Measurements from ENCODE around the gene CEP57.

Gene CEP57

GRCh38 chr11:95790123-95790932 is at the start of gene CEP57:
TSS of gene CEP57 (plus strand) at chr11:95790498. CDS start at chr11:95790699, 201 bp downstream.
- peak; percentile 93 for DNase-seq

DNA sequence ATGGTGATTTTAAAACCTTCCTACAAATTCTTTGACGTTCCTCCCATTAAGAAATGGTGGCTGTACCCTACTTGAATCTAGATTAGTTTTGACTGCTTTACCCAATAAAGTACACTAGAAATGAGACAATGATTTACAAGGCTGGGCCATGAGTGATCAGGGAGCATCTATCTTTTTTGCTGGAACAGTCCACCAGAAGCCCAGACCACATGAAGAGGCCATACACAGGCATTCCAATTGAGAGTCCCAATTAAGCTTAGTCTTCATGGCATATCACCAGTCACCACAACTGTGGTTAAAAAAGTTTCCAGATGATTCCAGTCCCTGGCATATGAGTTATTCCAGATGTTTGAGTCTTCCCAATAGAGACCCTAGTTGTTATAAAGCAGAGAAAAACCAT is 40.2 kb upstream of the CEP57 start:
- DNase-seq: no peak

DNA sequence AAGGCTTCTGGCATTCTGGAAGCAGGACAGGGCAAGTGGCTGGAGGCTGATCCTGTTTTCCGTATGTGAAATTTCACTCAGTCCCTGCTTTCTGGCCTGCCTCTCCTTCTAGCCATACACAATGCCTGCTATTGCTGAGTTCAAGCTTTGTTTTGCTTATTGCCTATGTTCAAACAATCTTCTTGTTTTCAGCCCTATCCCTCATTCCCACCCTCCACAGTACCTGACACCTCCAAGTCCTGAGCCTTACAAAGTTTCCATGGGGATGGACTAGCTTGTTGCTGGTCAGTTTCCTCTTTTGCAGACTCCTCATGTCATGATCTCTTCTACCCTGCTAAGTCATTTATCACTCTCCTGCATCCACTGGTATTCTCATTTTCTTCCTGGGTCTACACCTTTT is 38.8 kb upstream of the CEP57 start:
- DNase-seq: no peak

- no peak for DNase-seq
Observed at GRCh38 chr11:95760941-95761340, 29.4 kb upstream of the CEP57 start.

DNA sequence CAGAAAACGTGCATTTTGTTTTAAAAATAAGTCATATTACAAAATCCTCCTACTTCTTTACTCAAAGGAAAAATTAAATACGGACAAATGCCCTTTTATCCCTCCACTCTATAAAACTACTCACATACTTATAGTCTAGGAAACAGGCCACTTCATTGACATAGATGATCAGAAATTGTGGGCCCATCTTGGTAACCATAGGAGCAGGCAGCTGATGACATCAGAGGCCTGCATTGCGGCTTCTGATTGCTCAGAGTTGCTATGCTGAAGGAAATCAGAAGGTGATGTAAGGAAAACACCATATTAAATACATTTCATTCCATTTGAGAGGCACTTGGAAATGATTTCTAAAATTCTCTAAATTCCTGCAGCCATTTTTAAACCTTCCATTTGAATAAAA is 27.8 kb upstream of the CEP57 start:
- no peak for DNase-seq

GRCh38 chr11:95764267-95764898 is 25.9 kb upstream of the CEP57 start:
- no peak for DNase-seq

DNA sequence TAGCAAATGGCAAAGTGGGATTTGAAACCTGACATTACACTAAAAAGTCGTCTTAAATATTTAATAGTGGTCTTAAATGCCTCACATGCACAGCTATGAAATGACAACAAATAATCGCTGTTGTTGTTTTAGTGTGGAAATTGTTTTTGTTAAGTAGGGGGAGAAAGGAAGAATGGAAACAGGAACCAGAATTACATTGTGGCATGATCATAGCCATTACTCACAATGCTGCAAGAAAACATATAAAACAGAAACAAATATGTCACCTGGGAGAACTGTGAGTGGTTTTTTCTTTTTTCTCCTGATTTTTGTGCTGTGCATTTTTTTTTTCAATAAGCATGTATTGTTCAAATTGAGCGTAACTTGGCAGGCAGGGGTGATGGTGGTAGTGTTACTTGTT is 23.6 kb upstream of the CEP57 start:
- no peak for DNase-seq

DNA sequence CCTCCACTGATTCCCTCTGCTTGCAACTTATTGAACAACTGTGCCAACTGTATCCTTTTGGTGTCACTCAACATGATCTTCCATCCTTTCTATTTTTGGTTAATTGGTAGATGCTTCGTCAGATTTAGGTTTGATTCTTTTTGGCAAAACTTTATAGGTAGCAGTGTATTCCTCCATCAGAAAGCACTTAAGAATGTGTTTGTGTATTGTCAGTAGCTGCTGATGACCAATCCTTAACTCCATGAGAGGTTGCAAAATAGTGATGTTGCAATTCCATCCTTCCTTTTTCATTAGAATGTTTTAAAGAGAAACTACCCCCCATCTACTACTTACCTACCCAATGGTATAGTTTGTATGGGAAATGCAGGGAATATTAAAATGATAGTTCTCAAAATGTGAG is 22.8 kb upstream of the CEP57 start:
- DNase-seq: no peak

- no peak for DNase-seq
Observed at GRCh38 chr11:95768521-95768920, 21.8 kb upstream of the CEP57 start.

DNA sequence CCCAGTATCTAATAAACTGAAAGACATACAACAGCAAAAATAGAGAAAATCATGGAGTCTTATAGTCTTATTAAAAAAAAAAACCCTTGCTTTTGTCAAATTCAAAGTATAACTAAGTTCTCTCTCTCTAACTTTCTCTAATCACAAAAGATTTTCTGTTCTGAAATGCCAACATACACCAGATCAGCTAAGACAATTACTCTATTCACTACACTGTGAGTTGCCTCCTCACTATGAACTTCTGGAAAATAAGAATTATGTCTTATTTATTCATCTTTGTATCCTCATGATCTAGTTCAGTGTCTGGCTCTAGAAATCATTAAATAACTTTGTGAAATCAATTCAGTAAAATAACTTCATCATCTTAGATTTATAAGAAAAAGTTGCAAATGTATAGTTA is 13.4 kb upstream of the CEP57 start:
- DNase-seq: no peak

DNA sequence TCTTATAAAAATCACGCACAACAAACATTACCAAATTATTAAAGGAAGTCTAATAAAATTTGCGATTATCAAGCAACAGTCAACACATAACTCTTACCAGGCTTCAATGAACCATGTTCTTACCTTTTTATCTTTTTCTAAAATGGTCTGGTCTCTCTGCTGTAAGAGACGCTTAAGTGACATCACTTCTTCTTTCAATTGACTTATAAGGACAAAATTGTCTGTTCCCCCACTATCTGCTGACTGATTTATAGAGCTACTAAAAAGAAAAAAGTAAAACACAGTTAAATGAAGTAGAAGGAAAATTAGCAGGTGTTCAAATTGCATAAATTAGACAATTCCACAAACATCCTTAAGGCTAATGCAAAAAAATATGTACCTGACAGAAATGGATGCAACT is 11.6 kb upstream of the CEP57 start:
- no peak for DNase-seq

GRCh38 chr11:95780544-95780943 is 9.8 kb upstream of the CEP57 start:
- no peak for DNase-seq

GRCh38 chr11:95788921-95789505 is 1.3 kb upstream of the CEP57 start:
- DNase-seq: peak; percentile 18

DNA sequence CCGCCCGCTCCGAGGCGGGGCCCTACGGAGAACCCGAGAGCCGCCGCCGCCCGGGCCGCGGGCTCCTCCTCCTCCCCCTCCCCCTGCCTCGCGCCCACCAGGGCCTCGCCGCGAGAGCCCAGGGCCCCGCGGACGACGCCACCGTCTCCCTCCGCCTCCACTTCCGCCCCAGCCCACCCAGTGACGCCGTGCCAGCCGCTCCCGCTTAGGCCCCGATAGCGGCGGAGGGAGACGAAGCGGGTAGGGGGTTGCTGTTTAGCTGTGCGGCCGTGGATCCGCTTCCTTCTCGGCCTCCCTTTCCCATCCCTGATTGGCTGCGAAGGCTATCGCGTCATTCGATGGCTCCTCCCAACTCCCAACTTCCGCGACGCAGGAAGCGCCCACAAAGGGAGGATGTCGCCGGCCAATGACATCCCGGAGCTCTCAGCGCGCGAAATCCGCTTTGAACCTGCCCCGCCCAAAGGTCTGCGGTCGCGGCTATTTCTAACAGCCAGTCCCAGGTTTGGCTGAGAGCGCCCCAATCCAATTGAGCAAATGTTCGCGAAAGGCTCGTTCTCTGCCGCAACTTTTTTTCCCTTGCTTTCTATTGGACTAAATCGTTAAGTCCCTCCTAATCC is 684 bp upstream of the CEP57 start, which contains the start of gene FAM76B:
TSS of gene FAM76B (minus strand) at position 277 of the 617 bp plus-strand sequence. CDS start 304 bp downstream, outside the sequence.
- peak; percentile 99 for DNase-seq

GRCh38 chr11:95790933-95791708 is 823 bp downstream of the CEP57 start:
- DNase-seq: peak; percentile 46

GRCh38 chr11:95791709-95792033 is 1.4 kb downstream of the CEP57 start:
- DNase-seq: no peak

GRCh38 chr11:95792200-95792599 is 1.9 kb downstream of the CEP57 start:
- DNase-seq: no peak

- no peak for DNase-seq
Observed at GRCh38 chr11:95792700-95793099, 2.4 kb downstream of the CEP57 start.

DNA sequence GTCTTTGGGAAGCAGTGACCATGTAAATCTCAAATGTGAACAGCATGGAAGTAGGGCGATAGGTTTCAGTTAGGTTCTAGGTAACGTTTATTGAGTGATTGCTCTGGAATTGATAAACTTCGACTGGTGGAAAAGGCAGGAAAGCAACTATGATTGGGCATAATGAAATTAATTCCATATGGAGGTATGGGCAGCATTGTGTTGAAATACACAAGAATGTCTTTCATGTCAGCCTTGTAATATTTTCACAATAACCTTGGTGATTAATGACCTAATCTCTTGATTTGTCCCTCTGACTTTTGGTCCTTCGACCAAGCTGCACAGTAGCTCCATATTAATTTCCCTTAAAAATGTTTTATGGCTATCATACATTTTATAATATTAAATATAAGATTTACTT is 2.8 kb downstream of the CEP57 start:
- no peak for DNase-seq

DNA sequence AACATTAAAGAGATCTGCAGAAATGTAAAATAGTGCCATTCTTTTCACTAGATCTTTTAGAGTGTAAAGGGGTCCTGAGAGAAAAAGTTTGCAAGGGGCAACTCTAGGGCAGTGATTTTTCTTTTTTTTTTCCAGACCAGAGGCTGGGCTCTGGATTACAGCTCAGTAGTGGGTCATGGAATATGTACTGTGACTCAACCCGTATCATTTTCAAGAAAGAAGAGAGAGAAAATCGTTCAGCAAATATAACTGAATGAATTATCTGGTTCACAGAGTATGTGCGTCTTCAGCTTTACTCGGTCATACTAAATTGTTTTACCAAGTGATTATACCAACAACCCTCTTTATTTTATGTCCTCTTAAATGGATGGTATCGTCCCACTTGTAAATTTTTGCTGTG is 3.8 kb downstream of the CEP57 start:
- no peak for DNase-seq

- no peak for DNase-seq
Observed at GRCh38 chr11:95795627-95796295, 5.5 kb downstream of the CEP57 start.

DNA sequence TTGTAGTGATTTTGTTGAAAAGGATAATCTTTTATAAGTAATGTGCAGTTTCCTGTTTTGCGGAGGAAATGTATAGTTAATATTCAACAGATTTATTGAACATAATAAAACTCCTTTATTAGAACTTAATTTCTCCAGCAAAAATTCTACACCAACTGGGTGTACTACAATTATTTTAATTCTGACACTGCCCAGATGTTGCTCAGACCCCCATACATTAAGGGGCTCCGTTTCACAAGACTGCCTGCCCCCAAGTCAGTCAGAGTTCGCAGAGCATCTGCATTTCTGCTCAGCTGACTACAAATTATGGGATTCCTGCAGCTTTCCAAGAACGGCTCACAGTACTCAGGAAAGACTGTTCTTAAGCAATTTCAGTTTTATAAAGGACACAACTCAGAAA is 6.2 kb downstream of the CEP57 start:
- DNase-seq: no peak

Measured in CD4-positive, alpha-beta T cell treated with Interleukin-15 for 1 hour (primary cell).